Measurements from ENCODE around the gene PIK3AP1.
"Not testable (repeated sequence)": the region's sequence is repeated elsewhere in the genome, so short reads cannot be mapped to it uniquely, and the experiment has no call there.

GRCh38 chr10:96680463-96680862, 39.9 kb downstream of the PIK3AP1 start:
- TF ChIP-seq CTCF (IDR thresholded peaks at IDR 0.05 in 2 of 3, conservative IDR thresholded peaks at IDR 0.05 in 1 of 3; ENCODE audit: control insufficient read depth in 2 of 3, extremely low read depth in 1 of 3, insufficient read depth in 1 of 3, low read depth in 3 of 3, low read length in 3 of 3); POLR2A (IDR thresholded peaks at IDR 0.05; ENCODE audit: low read depth, low read length); BACH1 (IDR thresholded peaks at IDR 0.05; ENCODE audit: borderline replicate concordance); ZSCAN29 (IDR thresholded peaks at IDR 0.05); BHLHE40 (IDR thresholded peaks at IDR 0.05; ENCODE audit: borderline replicate concordance in 1 of 2, low read depth in 2 of 2, low read length in 1 of 2); GATAD2B (conservative IDR thresholded peaks at IDR 0.05; ENCODE audit: low read depth); MAX (IDR thresholded peaks at IDR 0.05; ENCODE audit: low read depth, low read length); NRF1 (conservative IDR thresholded peaks at IDR 0.05; ENCODE audit: low read depth, low read length); ZNF274 (IDR thresholded peaks at IDR 0.05; ENCODE audit: insufficient read depth, insufficient read length); GABPA (IDR thresholded peaks at IDR 0.05; ENCODE audit: low read depth); NR2C2 (IDR thresholded peaks at IDR 0.05; ENCODE audit: borderline replicate concordance, control insufficient read depth, insufficient read length, low read depth); CREB1 (IDR thresholded peaks at IDR 0.05; ENCODE audit: low read depth); CREM (IDR thresholded peaks at IDR 0.05; ENCODE audit: low read depth); EP300 (IDR thresholded peaks at IDR 0.05; ENCODE audit: borderline replicate concordance in 1 of 2, control insufficient read depth in 1 of 2, low read depth in 2 of 2, low read length in 2 of 2): not testable (repeated sequence)

Measured in GM12878 (cell line).